HEK293 (cell line): Measurements from ENCODE around the gene ACTR1A.

Experiments used
- CTCF ChIP-seq: fragments of 450-650 bp; formaldehyde crosslinking; IDR thresholded peaks from 2 replicates; pipeline ENCODE4 v1.5.1; 2016; ENCODE audit warnings: missing biosample characterization, missing genetic modification characterization
- SETDB1 ChIP-seq: IDR thresholded peaks from one replicate; pipeline ENCODE4 v1.6.1; 2017; ENCODE audit warnings: mild to moderate bottlenecking, low read length, moderate library complexity, mixed read lengths; ENCODE audit not compliant: insufficient read length
- YY1 ChIP-seq: fragments of 450-650 bp; formaldehyde crosslinking; IDR thresholded peaks from 2 replicates; pipeline ENCODE4 v1.5.1; 2018; ENCODE audit warnings: missing biosample characterization, missing genetic modification characterization
- ZNF23 ChIP-seq: fragments of 450-650 bp; formaldehyde crosslinking; IDR thresholded peaks from 2 replicates; pipeline ENCODE4 v1.5.1; 2016; ENCODE audit warnings: missing biosample characterization, missing genetic modification characterization, borderline replicate concordance
- ZNF239 ChIP-seq: fragments of 450-650 bp; formaldehyde crosslinking; IDR thresholded peaks from 2 replicates; pipeline ENCODE4 v1.5.1; 2016; ENCODE audit warnings: missing biosample characterization, missing genetic modification characterization
- ZNF280D ChIP-seq: fragments of 450-650 bp; formaldehyde crosslinking; IDR thresholded peaks from 2 replicates; pipeline ENCODE4 v1.5.1; 2016; ENCODE audit warnings: missing biosample characterization, missing genetic modification characterization
- ZNF510 ChIP-seq: fragments of 450-650 bp; formaldehyde crosslinking; IDR thresholded peaks from 2 replicates; pipeline ENCODE4 v1.5.1; 2018; ENCODE audit warnings: mild to moderate bottlenecking, missing genetic modification characterization, missing biosample characterization; ENCODE audit not compliant: insufficient replicate concordance
- ZNF639 ChIP-seq: fragments of 450-650 bp; formaldehyde crosslinking; IDR thresholded peaks from 2 replicates; pipeline ENCODE4 v1.5.1; 2016; ENCODE audit warnings: missing biosample characterization, missing genetic modification characterization
- ZNF707 ChIP-seq: fragments of 450-650 bp; formaldehyde crosslinking; IDR thresholded peaks from 2 replicates; pipeline ENCODE4 v1.5.1; 2016; ENCODE audit warnings: missing biosample characterization, missing genetic modification characterization
- ZNF777 ChIP-seq: fragments of 450-650 bp; formaldehyde crosslinking; IDR thresholded peaks from 2 replicates; pipeline ENCODE4 v1.5.1; 2017; ENCODE audit warnings: missing biosample characterization, missing genetic modification characterization, borderline replicate concordance

GRCh38 chr10:102438374-102438773 lies 64.1 kb downstream of the ACTR1A start:
- TF ChIP-seq ZNF239 (tag by site-specific recombination) (no peak), ZNF510 (tag by site-specific recombination) (no peak), ZNF777 (tag by site-specific recombination) (no peak), ZNF707 (tag by site-specific recombination) (no peak), ZNF280D (tag by site-specific recombination) (no peak), CTCF (tag by site-specific recombination) (no peak), SETDB1 (no peak), YY1 (no peak), ZNF23 (no peak), ZNF639 (tag by site-specific recombination) (no peak)
